HFFc6 (cell line): ENCODE measurements around the gene HSPA1B. TPM values are rescaled to one million over a fixed set of nuclear protein-coding genes. Genes with fewer than 3 reads are reported as not detected.
A peak's percentile ranks its signal among the peaks of the same experiment; 100 is the strongest.

ENCODE experiments used
- DNase-seq: peaks from one replicate; pipeline ENCODE4 v3.0.0-alpha.2; 2018
- H3K27ac Mint-ChIP-seq: 2 replicates; pipeline ENCODE4 v1.8.0; 2020; ENCODE audit warnings: mild to moderate bottlenecking, mixed read lengths
- H3K27me3 Mint-ChIP-seq: 2 replicates; pipeline ENCODE4 v1.8.0; 2021; ENCODE audit warnings: mild to moderate bottlenecking, moderate library complexity, mixed read lengths; ENCODE audit not compliant: insufficient read depth
- H3K36me3 Mint-ChIP-seq: 2 replicates; pipeline ENCODE4 v1.8.0; 2021; ENCODE audit warnings: low read depth, mixed read lengths
- H3K4me1 Mint-ChIP-seq: 2 replicates; pipeline ENCODE4 v1.8.0; 2020; ENCODE audit warnings: low read depth, mixed read lengths
- H3K4me3 Mint-ChIP-seq: 2 replicates; pipeline ENCODE4 v1.8.0; 2020; ENCODE audit warnings: mild to moderate bottlenecking, moderate library complexity, mixed read lengths
- H3K9me3 Mint-ChIP-seq: 2 replicates; pipeline ENCODE4 v1.8.0; 2020; ENCODE audit warnings: mild to moderate bottlenecking, mixed read lengths
- CTCF ChIP-seq: fragments of 200-600 bp; sonication (generic); IDR thresholded peaks from 2 replicates; pipeline ENCODE4 v1.5.0; 2021; ENCODE audit warnings: antibody characterized with exemption, mild to moderate bottlenecking
- total RNA-seq, 6 experiments: library from RNA; stranded (reverse); fragmentation: NEBNext Ultra II Directional; extraction: Animal tissue kit (Norgen Biotek cat#: 25700); gene quantifications; 2 replicates in 1 of 6; 3 replicates in 5 of 6; pipeline ENCODE4 v1.2.3, GENCODE V29; 2021

Gene HSPA1B
- total RNA-seq, 6 experiments from 2014 or later: 95.5 to 116 (median 98.9) TPM

GRCh38 chr6:31869343-31869742 lies 41.8 kb downstream of the HSPA1B start:
- Mint-ChIP-seq H3K36me3 (no peaks in the 10 kb centered on the region), H3K9me3 (no peaks in the 10 kb centered on the region), H3K4me3 (no peak overlapping the region), H3K27me3 (peaks cover 7% of the 10 kb centered on the region), H3K27ac (no peak overlapping the region), H3K4me1 (peaks cover 12% of the 10 kb centered on the region)
- no peak for DNase-seq
- no peak for TF ChIP-seq CTCF

GRCh38 chr6:31870385-31870921 lies 42.9 kb downstream of the HSPA1B start:
- H3K4me3 Mint-ChIP-seq: no peak overlapping the region
- no peaks in the 10 kb centered on the region for H3K9me3 Mint-ChIP-seq
- H3K27me3 Mint-ChIP-seq: peaks cover 7% of the 10 kb centered on the region
- TF ChIP-seq CTCF: peak; percentile 23; the same call in 1 of the 2 replicates
- no peak for DNase-seq
- H3K27ac Mint-ChIP-seq: no peak overlapping the region
- H3K36me3 Mint-ChIP-seq: no peaks in the 10 kb centered on the region
- peaks cover 11% of the 10 kb centered on the region for H3K4me1 Mint-ChIP-seq

- Mint-ChIP-seq H3K4me3 (no peak overlapping the region), H3K27me3 (peaks cover 7% of the 10 kb centered on the region), H3K27ac (no peak overlapping the region), H3K9me3 (no peaks in the 10 kb centered on the region), H3K4me1 (peaks cover 16% of the 10 kb centered on the region), H3K36me3 (no peaks in the 10 kb centered on the region)
- no peak for TF ChIP-seq CTCF
- peak; percentile 8 for DNase-seq
Measured at GRCh38 chr6:31871046-31871659, 43.6 kb downstream of the HSPA1B start.

- no peak for TF ChIP-seq CTCF
- H3K27me3 Mint-ChIP-seq: peaks cover 4% of the 10 kb centered on the region
- DNase-seq: no peak
- peaks cover 16% of the 10 kb centered on the region for H3K4me1 Mint-ChIP-seq
- H3K9me3 Mint-ChIP-seq: no peaks in the 10 kb centered on the region
- no peak overlapping the region for H3K27ac Mint-ChIP-seq
- H3K4me3 Mint-ChIP-seq: no peak overlapping the region
- H3K36me3 Mint-ChIP-seq: no peaks in the 10 kb centered on the region
Measured at GRCh38 chr6:31874084-31874670, 46.6 kb downstream of the HSPA1B start.

GRCh38 chr6:31874836-31875572 lies 47.5 kb downstream of the HSPA1B start:
- Mint-ChIP-seq H3K27ac (no peak overlapping the region), H3K4me1 (peaks cover 16% of the 10 kb centered on the region), H3K27me3 (peaks cover 4% of the 10 kb centered on the region), H3K36me3 (peaks cover 7% of the 10 kb centered on the region; the same call in 1 of the 2 replicates), H3K4me3 (no peak overlapping the region), H3K9me3 (no peaks in the 10 kb centered on the region)
- TF ChIP-seq CTCF: no peak
- peak; percentile 19 for DNase-seq
